ENCODE measurements around the gene PPBP.

GRCh38 chr4:73989031-73989430 lies 1.0 kb upstream of the PPBP start:
- TF ChIP-seq CTCF (conservative IDR thresholded peaks at IDR 0.05; ENCODE audit: low read length) (no peak), EZH2phosphoT487 (IDR thresholded peaks at IDR 0.05; ENCODE audit: borderline replicate concordance) (no peak)

All from Loucy (cell line).